Gastroesophageal sphincter (tissue), 3 donors: ENCODE results near the gene NECTIN1.

Source experiments
- CTCF ChIP-seq, 4 experiments: fragments of 200-600 bp in 2 of 4; fragments of 450-650 bp in 2 of 4; sonication (generic) in 1 of 4; IDR thresholded peaks; one replicate each; pipeline ENCODE4 v1.5.1; 2017 to 2019; ENCODE audit warnings: antibody characterized with exemption in 4 of 4, mild to moderate bottlenecking in 2 of 4, moderate library complexity in 2 of 4
- POLR2A ChIP-seq, 2 donors: fragments of 450-650 bp; IDR thresholded peaks; one replicate each; pipeline ENCODE4 v1.6.1; 2017; ENCODE audit warnings: antibody characterized with exemption in 2 of 2, mild to moderate bottlenecking in 2 of 2, moderate library complexity in 1 of 2

- TF ChIP-seq CTCF (IDR thresholded peaks at IDR 0.05) (no peak), POLR2A (IDR thresholded peaks at IDR 0.05) (no peak)
Measured at GRCh38 chr11:119778391-119779194, 49.6 kb upstream of the NECTIN1 start.
